Osteoblast (primary cell): ENCODE data around the gene CIC. TPM values are rescaled to one million over a fixed set of nuclear protein-coding genes. Genes with fewer than 3 reads are reported as not detected.

Experiments used
- DNase-seq: peaks from one replicate; pipeline ENCODE4 v3.0.0; 2011; ENCODE audit warnings: low spot score, mixed read lengths; ENCODE audit not compliant: insufficient read length; ENCODE audit errors: missing footprints
- H2AFZ ChIP-seq: 2 replicates; pipeline ENCODE4 v1.6.0; 2011; ENCODE audit warnings: mild to moderate bottlenecking, low read length
- H3K27ac ChIP-seq: 2 replicates; pipeline ENCODE4 v1.5.1; 2011; ENCODE audit warnings: mild to moderate bottlenecking, low read depth, low read length, moderate library complexity
- H3K27me3 ChIP-seq: 2 replicates; pipeline ENCODE4 v1.6.0; 2012; ENCODE audit warnings: mild to moderate bottlenecking, control low read depth, inconsistent platforms, low read length, moderate library complexity; ENCODE audit not compliant: insufficient read depth
- H3K36me3 ChIP-seq: 2 replicates; pipeline ENCODE4 v1.5.1; 2011; ENCODE audit warnings: mild to moderate bottlenecking, low read length, control low read depth, moderate library complexity; ENCODE audit not compliant: insufficient read depth
- H3K4me1 ChIP-seq: 2 replicates; pipeline ENCODE4 v1.5.1; 2011; ENCODE audit warnings: mild to moderate bottlenecking, low read length, control low read depth, moderate library complexity; ENCODE audit not compliant: insufficient read depth
- H3K4me2 ChIP-seq: 2 replicates; pipeline ENCODE4 v1.6.0; 2011; ENCODE audit warnings: mild to moderate bottlenecking, low read length; ENCODE audit not compliant: insufficient read depth
- H3K4me3 ChIP-seq: fragments of 200-600 bp; sonication (generic); 3 replicates; pipeline ENCODE4 v1.5.1; 2012; ENCODE audit warnings: mild to moderate bottlenecking, low read length, inconsistent platforms; ENCODE audit not compliant: insufficient read depth
- H3K79me2 ChIP-seq: 2 replicates; pipeline ENCODE4 v1.6.0; 2012; ENCODE audit warnings: mild to moderate bottlenecking, low read length, control low read depth, inconsistent platforms; ENCODE audit not compliant: insufficient read depth
- H3K9me3 ChIP-seq: 2 replicates; pipeline ENCODE4 v1.5.1; 2011; ENCODE audit warnings: low read depth, low read length, control low read depth
- H4K20me1 ChIP-seq: 2 replicates; pipeline ENCODE4 v1.6.0; 2012; ENCODE audit warnings: mild to moderate bottlenecking, low read length, control low read depth; ENCODE audit not compliant: insufficient read depth
- CTCF ChIP-seq: IDR thresholded peaks from 2 replicates; pipeline ENCODE4 v1.5.1; 2011; ENCODE audit warnings: mild to moderate bottlenecking, low read depth, low read length, moderate library complexity; ENCODE audit errors: extremely low read depth
- total RNA-seq: library from RNA; depleted of rRNA; stranded (reverse); fragments of >200 nt; gene quantifications from 2 replicates; pipeline ENCODE4 v1.2.3, GENCODE V29; 2012

Gene CIC
- total RNA-seq, 1 donor: 39.1 TPM

GRCh38 chr19:42233106-42233505, 35.9 kb upstream of the CIC start:
- H4K20me1 ChIP-seq: peaks cover 49% of the 10 kb centered on the region

GRCh38 chr19:42233678-42234292, 35.3 kb upstream of the CIC start:
- no peaks in the 10 kb centered on the region for H3K9me3 ChIP-seq
- no peak overlapping the region for H2AFZ ChIP-seq
- no peak overlapping the region for H3K4me3 ChIP-seq
- TF ChIP-seq CTCF: no peak
- no peak overlapping the region for H3K4me2 ChIP-seq
- peaks cover 57% of the 10 kb centered on the region for H3K79me2 ChIP-seq
- no peak overlapping the region for H3K27ac ChIP-seq
- H4K20me1 ChIP-seq: peaks cover 49% of the 10 kb centered on the region
- peak; percentile 25 for DNase-seq
- H3K36me3 ChIP-seq: peaks cover 71% of the 10 kb centered on the region
- H3K4me1 ChIP-seq: no peaks in the 10 kb centered on the region
- H3K27me3 ChIP-seq: no peaks in the 10 kb centered on the region

More at GRCh38 chr19:42233106-42233505, 35.9 kb upstream of the CIC start:
- peaks cover 56% of the 10 kb centered on the region for H3K79me2 ChIP-seq
- H3K27ac ChIP-seq: no peak overlapping the region
- TF ChIP-seq CTCF: no peak
- no peaks in the 10 kb centered on the region for H3K27me3 ChIP-seq
- H3K4me2 ChIP-seq: no peak overlapping the region
- H3K4me3 ChIP-seq: no peak overlapping the region
- no peak overlapping the region for H2AFZ ChIP-seq
- peak; percentile 79 for DNase-seq
- H3K36me3 ChIP-seq: peaks cover 77% of the 10 kb centered on the region
- H3K4me1 ChIP-seq: no peaks in the 10 kb centered on the region
- H3K9me3 ChIP-seq: no peaks in the 10 kb centered on the region

- Histone ChIP-seq H3K27me3 (no peaks in the 10 kb centered on the region), H2AFZ (no peak overlapping the region), H4K20me1 (peaks cover 44% of the 10 kb centered on the region), H3K4me2 (no peak overlapping the region), H3K4me3 (no peak overlapping the region), H3K9me3 (no peaks in the 10 kb centered on the region), H3K4me1 (no peaks in the 10 kb centered on the region), H3K36me3 (peaks cover 70% of the 10 kb centered on the region), H3K27ac (no peak overlapping the region), H3K79me2 (peaks cover 57% of the 10 kb centered on the region)
- peak; percentile 32 for DNase-seq
- no peak for TF ChIP-seq CTCF
These were observed 34.7 kb upstream of the CIC start for GRCh38 chr19:42234364-42234763.

GRCh38 chr19:42235181-42235580, 33.9 kb upstream of the CIC start:
- peak; percentile 19 for DNase-seq
- H3K9me3 ChIP-seq: no peaks in the 10 kb centered on the region
- no peaks in the 10 kb centered on the region for H3K4me1 ChIP-seq
- no peak overlapping the region for H2AFZ ChIP-seq
- no peak overlapping the region for H3K4me3 ChIP-seq
- H3K36me3 ChIP-seq: peaks cover 71% of the 10 kb centered on the region
- no peak overlapping the region for H3K27ac ChIP-seq
- no peaks in the 10 kb centered on the region for H3K27me3 ChIP-seq
- H4K20me1 ChIP-seq: peaks cover 42% of the 10 kb centered on the region
- no peak for TF ChIP-seq CTCF
- H3K4me2 ChIP-seq: no peak overlapping the region
- peaks cover 57% of the 10 kb centered on the region for H3K79me2 ChIP-seq
